ENCODE measurements around the gene FNBP1.

- TF ChIP-seq CTCF (conservative IDR thresholded peaks at IDR 0.05; ENCODE audit: low read depth in 2 of 2): no peak
- no peak for TF ChIP-seq EZH2 (IDR thresholded peaks at IDR 0.05; ENCODE audit: low read depth, unreplicated experiment)
- TF ChIP-seq ZNF331 (CRISPR knock-in tag; IDR thresholded peaks at IDR 0.05; ENCODE audit: low read depth): no peak
- peak; percentile 70 for TF ChIP-seq POLR2AphosphoS5 (IDR thresholded peaks at IDR 0.05; ENCODE audit: low read depth)
- no peak for TF ChIP-seq JUNB (IDR thresholded peaks at IDR 0.05; ENCODE audit: unreplicated experiment)
- TF ChIP-seq STAT1 (IDR thresholded peaks at IDR 0.05; ENCODE audit: unreplicated experiment): no peak
- no peak for TF ChIP-seq EZH2phosphoT487 (IDR thresholded peaks at IDR 0.05; ENCODE audit: unreplicated experiment)
- TF ChIP-seq REST (IDR thresholded peaks at IDR 0.05; ENCODE audit: unreplicated experiment): no peak
- TF ChIP-seq CREB1 (CRISPR knock-in tag; IDR thresholded peaks at IDR 0.05; ENCODE audit: low read depth): no peak
- no peak for TF ChIP-seq NANOG (IDR thresholded peaks at IDR 0.05; ENCODE audit: borderline replicate concordance)
- TF ChIP-seq ZNF114 (CRISPR knock-in tag; IDR thresholded peaks at IDR 0.05): no peak
Measured at GRCh38 chr9:130042885-130043653, at the start of gene FNBP1.
